ENCODE measurements around the gene NR1D2. TPM values are rescaled to one million over a fixed set of nuclear protein-coding genes. Genes with fewer than 3 reads are reported as not detected.

Gene NR1D2
- total and polyA plus RNA-seq, 3 experiments from 2014 or later: 7.9 to 57.1 (median 8.4) TPM

DNA sequence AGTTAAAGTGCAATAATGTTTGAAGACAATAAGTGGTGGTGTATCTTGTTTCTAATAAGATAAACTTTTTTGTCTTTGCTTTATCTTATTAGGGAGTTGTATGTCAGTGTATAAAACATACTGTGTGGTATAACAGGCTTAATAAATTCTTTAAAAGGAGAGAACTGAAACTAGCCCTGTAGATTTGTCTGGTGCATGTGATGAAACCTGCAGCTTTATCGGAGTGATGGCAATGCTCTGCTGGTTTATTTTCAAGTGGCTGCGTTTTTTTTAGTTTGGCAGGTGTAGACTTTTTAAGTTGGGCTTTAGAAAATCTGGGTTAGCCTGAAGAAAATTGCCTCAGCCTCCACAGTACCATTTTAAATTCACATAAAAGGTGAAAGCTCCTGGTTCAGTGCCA is 25.5 kb upstream of the NR1D2 start:
- H3K36me3 Mint-ChIP-seq: peaks cover 4 to 64% (median 19%) of the 10 kb centered on the region in 3 donors
- peaks cover 0 to 5% of the 10 kb centered on the region in 2 donors for H3K27me3 Mint-ChIP-seq
- POLR2A ChIA-PET: interaction anchor here (3.2 kb wide), 1 partner anchor 27 kb away, joined by 31 read pairs; no protein-coding TSS in a partner anchor
- no peak for DNase-seq
- no peaks in the 10 kb centered on the region for H3K27me3 ChIP-seq (ENCODE audit: insufficient read depth, low read length, poor library complexity, severe bottlenecking)
- H3K27ac ChIP-seq (ENCODE audit: low read depth, low read length): no peak overlapping the region
- no peaks in the 10 kb centered on the region for H3K9me3 Mint-ChIP-seq
- H3K9me3 ChIP-seq (ENCODE audit: low read length): no peaks in the 10 kb centered on the region
- CTCF ChIA-PET: no interaction called here
- H3K4me1 ChIP-seq (ENCODE audit: insufficient read depth, low read length): peaks cover 28% of the 10 kb centered on the region
- H3K4me1 Mint-ChIP-seq: peaks cover 39 to 60% (median 50%) of the 10 kb centered on the region in 3 donors
- H3K4me3 ChIP-seq (ENCODE audit: low read length): no peak overlapping the region
- H3K36me3 ChIP-seq (ENCODE audit: insufficient read depth, low read length): peaks cover 20% of the 10 kb centered on the region
- peak overlapping the region in 6 of 8 donors; percentile 12 to 96 (median 69) for H3K27ac Mint-ChIP-seq
- H3K4me3 Mint-ChIP-seq: peak overlapping the region in 4 of 7 donors; percentile 29 to 100 (median 79)

DNA sequence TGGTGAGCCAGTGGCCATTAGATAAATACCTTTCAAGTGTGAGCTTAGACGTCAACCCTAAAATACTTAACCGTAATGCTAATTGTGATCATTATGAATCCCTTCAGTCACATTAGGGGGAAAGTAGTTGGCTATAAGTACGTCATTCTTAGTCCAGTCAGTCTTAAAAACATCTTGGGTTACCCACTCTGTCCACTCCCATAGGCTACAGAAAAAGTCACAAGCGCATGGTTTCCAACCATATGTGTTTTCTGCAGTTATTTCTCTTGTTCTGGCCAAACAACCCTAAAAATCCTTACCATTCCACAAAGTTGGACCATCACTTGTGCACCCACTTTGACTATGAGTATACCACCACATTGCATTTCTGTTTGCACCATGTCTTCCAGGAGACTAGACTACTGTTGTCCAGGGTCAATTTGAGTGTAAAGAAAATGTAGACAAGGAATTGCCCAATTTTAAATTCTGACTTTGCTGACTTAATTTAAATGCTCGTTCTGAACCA is 24.9 kb upstream of the NR1D2 start:
- Histone ChIP-seq H3K4me1 (ENCODE audit: insufficient read depth, low read length) (peaks cover 24% of the 10 kb centered on the region), H3K9me3 (ENCODE audit: low read length) (no peaks in the 10 kb centered on the region), H3K27ac (ENCODE audit: low read depth, low read length) (no peak overlapping the region), H3K36me3 (ENCODE audit: insufficient read depth, low read length) (peaks cover 20% of the 10 kb centered on the region), H3K4me3 (ENCODE audit: low read length) (no peak overlapping the region), H3K27me3 (ENCODE audit: insufficient read depth, low read length, poor library complexity, severe bottlenecking) (no peaks in the 10 kb centered on the region)
- Mint-ChIP-seq H3K4me3 (peak overlapping the region in 4 of 7 donors; percentile 1 to 99 (median 44)), H3K4me1 (peaks cover 39 to 54% (median 45%) of the 10 kb centered on the region in 3 donors), H3K27ac (peak overlapping the region; percentile 12 to 96 (median 75)), H3K9me3 (no peaks in the 10 kb centered on the region), H3K36me3 (peaks cover 4 to 66% (median 19%) of the 10 kb centered on the region in 3 donors), H3K27me3 (peaks cover 0 to 5% of the 10 kb centered on the region in 2 donors)
- ChIA-PET POLR2A (no interaction called here), CTCF (no interaction called here)
- no peak for DNase-seq

DNA sequence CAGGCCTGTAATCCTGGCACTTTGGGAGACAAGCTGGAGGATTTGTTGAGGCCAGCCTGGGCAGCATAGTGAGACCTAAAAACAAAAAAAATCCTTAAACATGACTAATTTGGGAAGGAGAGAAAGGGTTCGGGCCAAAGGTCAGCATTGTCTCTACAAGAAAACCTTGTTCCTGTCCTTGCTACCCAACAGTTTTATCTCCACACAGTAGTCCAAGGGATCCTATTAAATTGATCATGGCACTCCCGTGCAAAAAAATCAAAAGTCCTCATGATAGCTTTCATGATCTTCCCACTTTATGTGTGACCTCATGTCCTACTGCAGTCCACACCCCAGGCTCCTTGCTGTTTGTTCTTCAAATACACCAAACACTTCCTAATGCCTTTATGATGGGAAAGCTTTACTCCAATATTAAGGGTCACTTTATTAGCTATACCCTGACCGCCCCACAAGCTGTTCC is 24.0 kb upstream of the NR1D2 start:
- DNase-seq: no peak
- Histone ChIP-seq H3K27me3 (ENCODE audit: insufficient read depth, low read length, poor library complexity, severe bottlenecking) (no peaks in the 10 kb centered on the region), H3K4me1 (ENCODE audit: insufficient read depth, low read length) (peaks cover 15% of the 10 kb centered on the region), H3K27ac (ENCODE audit: low read depth, low read length) (no peak overlapping the region), H3K36me3 (ENCODE audit: insufficient read depth, low read length) (peaks cover 20% of the 10 kb centered on the region), H3K4me3 (ENCODE audit: low read length) (no peak overlapping the region), H3K9me3 (ENCODE audit: low read length) (no peaks in the 10 kb centered on the region)
- peaks cover 32 to 45% (median 36%) of the 10 kb centered on the region in 3 donors for H3K4me1 Mint-ChIP-seq
- H3K27ac Mint-ChIP-seq: peak overlapping the region in 7 of 8 donors; percentile 14 to 96 (median 57)
- peak overlapping the region in 1 of 7 donors; percentile 60 for H3K4me3 Mint-ChIP-seq
- H3K36me3 Mint-ChIP-seq: peaks cover 4 to 66% (median 18%) of the 10 kb centered on the region in 3 donors
- no peaks in the 10 kb centered on the region for H3K9me3 Mint-ChIP-seq
- POLR2A ChIA-PET: no interaction called here
- peaks cover 0 to 2% of the 10 kb centered on the region in 2 donors for H3K27me3 Mint-ChIP-seq
- CTCF ChIA-PET: interaction anchor here (0.8 kb wide), 1 partner anchor 16 kb away, joined by 3 read pairs; no protein-coding TSS in a partner anchor

DNA sequence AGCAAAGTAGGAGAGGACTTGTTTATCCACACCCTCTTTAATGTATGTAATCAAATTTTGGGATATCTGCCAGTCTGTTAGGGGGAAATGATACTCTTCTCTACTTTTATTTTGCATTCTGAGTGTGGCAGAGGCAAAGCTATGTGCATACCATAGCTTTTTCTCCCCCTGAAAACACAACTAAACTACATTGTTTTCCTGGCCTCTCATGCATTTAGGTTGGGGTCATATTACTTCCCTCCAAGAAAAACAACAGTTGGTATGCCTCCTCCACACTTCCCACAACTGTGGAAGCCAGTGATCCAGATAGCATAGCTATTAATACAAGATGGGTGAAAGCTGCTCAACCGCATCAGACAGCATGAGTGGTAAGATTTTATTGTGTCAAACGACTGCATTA is 21.3 kb upstream of the NR1D2 start:
- peaks cover 0 to 2% of the 10 kb centered on the region in 2 donors for H3K27me3 Mint-ChIP-seq
- POLR2A ChIA-PET: interaction anchor here (1.2 kb wide), 1 partner anchor 14 kb away, joined by 11 read pairs; no protein-coding TSS in a partner anchor

DNA sequence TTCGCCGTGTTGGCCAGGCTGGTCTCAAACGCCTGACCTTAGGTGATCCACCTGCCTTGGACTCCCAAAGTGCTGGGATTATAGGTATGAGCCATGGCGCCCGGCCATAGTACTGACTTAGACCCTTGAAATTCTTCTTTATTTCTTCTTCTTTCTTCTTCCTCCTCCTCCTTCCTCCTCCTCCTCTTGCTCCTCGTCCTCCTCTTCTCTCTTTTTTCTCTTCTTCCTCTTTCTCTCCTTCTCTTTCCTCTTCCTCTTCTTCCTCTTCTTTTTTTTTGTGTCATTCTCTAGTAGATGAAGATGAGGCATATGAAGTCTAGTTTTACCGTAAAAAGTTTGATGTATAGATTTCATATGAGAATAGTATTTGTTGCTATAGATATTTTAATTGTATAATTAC is 18.8 kb upstream of the NR1D2 start:
- Histone ChIP-seq H3K9me3 (ENCODE audit: low read length) (no peaks in the 10 kb centered on the region), H3K27me3 (ENCODE audit: insufficient read depth, low read length, poor library complexity, severe bottlenecking) (no peaks in the 10 kb centered on the region), H3K4me1 (ENCODE audit: insufficient read depth, low read length) (no peaks in the 10 kb centered on the region), H3K4me3 (ENCODE audit: low read length) (no peak overlapping the region), H3K27ac (ENCODE audit: low read depth, low read length) (no peak overlapping the region), H3K36me3 (ENCODE audit: insufficient read depth, low read length) (no peaks in the 10 kb centered on the region)
- Mint-ChIP-seq H3K27me3 (peaks cover 0 to 2% of the 10 kb centered on the region in 2 donors), H3K27ac (no peak overlapping the region), H3K4me1 (no peaks in the 10 kb centered on the region), H3K36me3 (peaks cover 0 to 19% (median 0%) of the 10 kb centered on the region in 3 donors), H3K9me3 (no peaks in the 10 kb centered on the region), H3K4me3 (no peak overlapping the region)
- no peak for DNase-seq
- POLR2A ChIA-PET: interaction anchor here (1.0 kb wide), 1 partner anchor 9 kb away, joined by 3 read pairs; the partner anchor contains the start of genes NKIRAS1 and RPL15
- CTCF ChIA-PET: interaction anchor here (1.5 kb wide), 1 partner anchor 9 kb away, joined by 3 read pairs; the partner anchor contains the start of genes NKIRAS1 and RPL15

More for the DNA sequence above, 21.3 kb upstream of the NR1D2 start:
- peaks cover 15 to 21% (median 20%) of the 10 kb centered on the region in 3 donors for H3K4me1 Mint-ChIP-seq
- no peak overlapping the region for H3K4me3 Mint-ChIP-seq
- H3K27ac ChIP-seq (ENCODE audit: low read depth, low read length): no peak overlapping the region
- CTCF ChIA-PET: no interaction called here
- H3K4me3 ChIP-seq (ENCODE audit: low read length): no peak overlapping the region
- peaks cover 17% of the 10 kb centered on the region for H3K36me3 ChIP-seq (ENCODE audit: insufficient read depth, low read length)
- no peaks in the 10 kb centered on the region for H3K9me3 ChIP-seq (ENCODE audit: low read length)
- H3K9me3 Mint-ChIP-seq: no peaks in the 10 kb centered on the region
- H3K27me3 ChIP-seq (ENCODE audit: insufficient read depth, low read length, poor library complexity, severe bottlenecking): no peaks in the 10 kb centered on the region
- peak overlapping the region in 2 of 8 donors; percentile 54 to 70 for H3K27ac Mint-ChIP-seq
- peaks cover 4% of the 10 kb centered on the region for H3K4me1 ChIP-seq (ENCODE audit: insufficient read depth, low read length)
- peaks cover 0 to 44% (median 6%) of the 10 kb centered on the region in 3 donors for H3K36me3 Mint-ChIP-seq
- DNase-seq: no peak

DNA sequence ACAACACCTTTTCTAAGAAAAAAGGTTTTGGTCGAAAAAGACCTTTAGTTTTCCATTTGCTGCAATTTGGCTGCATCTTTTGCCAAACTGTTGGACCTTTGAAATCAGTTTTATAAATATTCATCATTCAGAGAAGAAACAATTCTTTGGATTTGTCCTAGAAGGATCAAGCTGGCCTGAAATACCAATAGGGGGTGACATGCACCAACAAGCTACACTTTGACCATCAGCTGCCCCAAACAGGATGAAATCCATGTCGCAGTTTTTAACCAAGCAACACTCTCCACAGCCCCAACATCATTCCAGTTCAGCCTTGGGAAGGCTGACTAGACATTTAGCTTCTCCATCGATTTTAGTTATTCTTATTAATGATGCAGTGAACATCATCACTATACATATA is 18.4 kb upstream of the NR1D2 start:
- Mint-ChIP-seq H3K27ac (no peak overlapping the region), H3K36me3 (peaks cover 0 to 14% (median 0%) of the 10 kb centered on the region in 3 donors)
- POLR2A ChIA-PET: no interaction called here

GRCh38 chr3:23928524-23928923 is 16.6 kb upstream of the NR1D2 start:
- H3K27ac ChIP-seq (ENCODE audit: low read depth, low read length): no peak overlapping the region
- H3K27me3 ChIP-seq (ENCODE audit: insufficient read depth, low read length, poor library complexity, severe bottlenecking): no peaks in the 10 kb centered on the region
- CTCF ChIA-PET: no interaction called here
- Mint-ChIP-seq H3K36me3 (peaks cover 0 to 3% (median 0%) of the 10 kb centered on the region in 3 donors), H3K27ac (no peak overlapping the region), H3K27me3 (no peaks in the 10 kb centered on the region), H3K4me1 (no peaks in the 10 kb centered on the region), H3K9me3 (no peaks in the 10 kb centered on the region), H3K4me3 (no peak overlapping the region)
- H3K4me3 ChIP-seq (ENCODE audit: low read length): no peak overlapping the region
- DNase-seq: no peak
- POLR2A ChIA-PET: no interaction called here
- H3K36me3 ChIP-seq (ENCODE audit: insufficient read depth, low read length): no peaks in the 10 kb centered on the region
- no peaks in the 10 kb centered on the region for H3K4me1 ChIP-seq (ENCODE audit: insufficient read depth, low read length)
- no peaks in the 10 kb centered on the region for H3K9me3 ChIP-seq (ENCODE audit: low read length)

More for the DNA sequence above, 18.4 kb upstream of the NR1D2 start:
- Mint-ChIP-seq H3K9me3 (no peaks in the 10 kb centered on the region), H3K4me1 (no peaks in the 10 kb centered on the region), H3K4me3 (no peak overlapping the region), H3K27me3 (no peaks in the 10 kb centered on the region)
- no peaks in the 10 kb centered on the region for H3K9me3 ChIP-seq (ENCODE audit: low read length)
- no peak for DNase-seq
- H3K27me3 ChIP-seq (ENCODE audit: insufficient read depth, low read length, poor library complexity, severe bottlenecking): no peaks in the 10 kb centered on the region
- no peaks in the 10 kb centered on the region for H3K36me3 ChIP-seq (ENCODE audit: insufficient read depth, low read length)
- H3K4me1 ChIP-seq (ENCODE audit: insufficient read depth, low read length): no peaks in the 10 kb centered on the region
- H3K27ac ChIP-seq (ENCODE audit: low read depth, low read length): no peak overlapping the region
- CTCF ChIA-PET: interaction anchor here (1.5 kb wide), 1 partner anchor 10 kb away, joined by 3 read pairs; the partner anchor contains the start of genes NKIRAS1 and RPL15
- no peak overlapping the region for H3K4me3 ChIP-seq (ENCODE audit: low read length)

GRCh38 chr3:23931597-23931996 is 13.5 kb upstream of the NR1D2 start:
- Mint-ChIP-seq H3K27me3 (peaks cover 0 to 5% of the 10 kb centered on the region in 2 donors), H3K4me1 (no peaks in the 10 kb centered on the region), H3K27ac (no peak overlapping the region), H3K36me3 (no peaks in the 10 kb centered on the region), H3K9me3 (no peaks in the 10 kb centered on the region), H3K4me3 (no peak overlapping the region)
- Histone ChIP-seq H3K27ac (ENCODE audit: low read depth, low read length) (no peak overlapping the region), H3K4me1 (ENCODE audit: insufficient read depth, low read length) (no peaks in the 10 kb centered on the region), H3K9me3 (ENCODE audit: low read length) (no peaks in the 10 kb centered on the region), H3K27me3 (ENCODE audit: insufficient read depth, low read length, poor library complexity, severe bottlenecking) (no peaks in the 10 kb centered on the region), H3K36me3 (ENCODE audit: insufficient read depth, low read length) (no peaks in the 10 kb centered on the region), H3K4me3 (ENCODE audit: low read length) (no peak overlapping the region)
- POLR2A ChIA-PET: interaction anchor here (1.1 kb wide), 1 partner anchor 14 kb away, joined by 3 read pairs; no protein-coding TSS in a partner anchor
- DNase-seq: no peak
- CTCF ChIA-PET: no interaction called here

All from CD8-positive, alpha-beta memory T cell (primary cell).